Raji (cell line): ENCODE measurements around the gene CTSZ.

Source experiments
- POLR2A ChIP-seq: IDR thresholded peaks from 2 replicates; pipeline ENCODE4 v1.6.1; 2011; ENCODE audit warnings: low read depth, low read length, control low read depth; ENCODE audit not compliant: insufficient read depth

CTSZ gene

GRCh38 chr20:59007665-59008511 is 834 bp upstream of the CTSZ start:
- TF ChIP-seq POLR2A: 0 out of 2 replicates have a peak, but pooled peaks have one; percentile 21

GRCh38 chr20:59006167-59006863 is 739 bp downstream of the CTSZ start:
- peak; percentile 31; the same call in 1 of the 2 replicates for TF ChIP-seq POLR2A

GRCh38 chr20:59005523-59006166 is 1.4 kb downstream of the CTSZ start:
- TF ChIP-seq POLR2A: no peak

GRCh38 chr20:59004763-59005522 is 2.1 kb downstream of the CTSZ start:
- peak; percentile 69 for TF ChIP-seq POLR2A

GRCh38 chr20:59004493-59004762 is 2.6 kb downstream of the CTSZ start:
- no peak for TF ChIP-seq POLR2A

GRCh38 chr20:59003836-59004492 is 3.1 kb downstream of the CTSZ start:
- no peak for TF ChIP-seq POLR2A

GRCh38 chr20:59002874-59003399 is 4.1 kb downstream of the CTSZ start:
- 0 out of 2 replicates have a peak, but pooled peaks have one; percentile 17 for TF ChIP-seq POLR2A

GRCh38 chr20:59002388-59002787 is 4.7 kb downstream of the CTSZ start:
- TF ChIP-seq POLR2A: no peak

GRCh38 chr20:59001449-59002171 is 5.4 kb downstream of the CTSZ start:
- no peak for TF ChIP-seq POLR2A

- no peak for TF ChIP-seq POLR2A
Measured at GRCh38 chr20:59001068-59001448, 6.0 kb downstream of the CTSZ start.

- no peak for TF ChIP-seq POLR2A
Measured at GRCh38 chr20:59000326-59000725, 6.7 kb downstream of the CTSZ start.

- TF ChIP-seq POLR2A: no peak
Measured at GRCh38 chr20:58998656-58999055, 8.4 kb downstream of the CTSZ start.

GRCh38 chr20:58997141-58997770 is 9.8 kb downstream of the CTSZ start:
- TF ChIP-seq POLR2A: no peak
